Activated T-helper 1 cell treated with Interleukin-2 at 50 U/mL for 16 hours (primary cell): ENCODE measurements around the gene CEMP1.

ENCODE experiments used
- DNase-seq: peaks from one replicate; pipeline ENCODE4 v3.0.0-alpha.2; 2020; ENCODE audit warnings: low read depth

The CEMP1 gene

DNA sequence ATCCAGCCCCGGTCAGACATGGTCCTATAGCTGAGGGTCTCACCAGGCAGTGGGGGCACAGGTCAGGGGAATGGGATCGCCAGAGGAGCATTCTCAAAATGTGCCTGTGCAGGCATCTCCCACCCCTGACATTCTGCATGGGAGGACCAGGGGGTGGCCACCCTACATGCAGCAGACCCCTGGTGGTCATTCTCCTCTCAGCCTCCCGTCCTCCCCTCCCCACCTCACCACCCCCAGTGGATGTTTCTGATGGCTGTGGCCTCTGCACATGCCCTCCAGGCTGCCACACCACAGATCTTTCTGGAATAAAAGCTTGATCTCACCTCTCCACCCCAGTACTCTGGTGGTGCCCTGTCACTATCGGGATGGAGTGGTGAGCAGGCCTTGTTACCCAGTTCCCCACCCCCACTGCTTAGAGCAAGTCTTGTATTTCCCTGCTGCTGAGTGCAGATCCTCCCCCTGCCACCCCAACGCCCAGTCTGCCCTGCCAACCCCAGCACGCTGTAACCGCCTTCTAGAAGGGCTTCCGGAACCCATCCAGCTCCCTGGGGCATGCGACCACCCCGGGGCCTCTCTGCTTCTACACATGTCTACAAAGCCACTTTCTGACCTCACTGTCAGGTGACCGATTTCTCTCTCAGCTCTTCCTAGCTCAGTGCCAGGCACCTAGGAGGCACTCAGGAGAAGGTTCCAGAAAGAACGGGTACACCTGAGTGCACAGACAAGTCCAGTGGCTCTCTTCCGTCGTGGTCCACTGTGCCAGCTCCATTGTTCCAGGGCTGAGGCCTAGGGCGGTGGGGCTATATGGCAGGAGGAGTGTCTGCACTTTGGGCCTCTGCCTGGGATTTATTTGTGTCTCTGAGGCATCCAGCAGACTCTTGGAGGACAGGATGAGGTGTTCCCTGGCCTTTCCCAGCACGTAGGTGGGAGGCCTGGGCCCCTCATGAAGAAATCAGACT lies 47.0 kb downstream of the CEMP1 start:
- DNase-seq, result no peak

- no peak for DNase-seq
Measured at GRCh38 chr16:2482708-2483534, 48.3 kb downstream of the CEMP1 start.

- DNase-seq, result no peak
Measured at GRCh38 chr16:2482249-2482648, 49.0 kb downstream of the CEMP1 start.

- DNase-seq, result no peak
Measured at GRCh38 chr16:2481676-2482075, 49.5 kb downstream of the CEMP1 start.

DNA sequence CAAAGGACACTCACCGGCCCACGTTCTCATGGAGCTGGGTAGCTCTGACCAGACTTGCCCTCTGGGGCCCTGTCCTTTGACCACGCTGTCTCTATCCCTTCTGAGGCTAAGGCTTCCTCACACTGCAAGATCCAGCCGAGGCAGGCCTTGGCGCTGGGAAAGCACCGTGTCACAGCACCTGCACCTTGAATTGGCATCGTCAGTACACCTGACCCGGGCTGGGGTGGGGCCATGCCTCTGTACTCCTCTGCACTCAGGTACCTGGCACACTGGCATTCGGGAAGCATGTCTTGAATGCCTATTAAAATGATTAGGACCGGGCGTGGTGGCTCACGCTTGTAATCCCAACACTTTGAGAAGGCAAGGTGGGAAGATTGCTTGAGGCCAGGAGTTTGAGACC lies 50.3 kb downstream of the CEMP1 start:
- DNase-seq, result no peak
